Measurements from ENCODE around the gene HOXA11. TPM values are rescaled to one million over a fixed set of nuclear protein-coding genes. Genes with fewer than 3 reads are reported as not detected.

HOXA11 gene
- total and polyA plus RNA-seq, 2 of the 4 experiments (the other 2 are of a cell fraction) = 0.05 TPM; not detected in 1

GRCh38 chr7:27178366-27178765, 6.7 kb downstream of the HOXA11 start:
- Histone ChIP-seq H3K4me2 (ENCODE audit: low read depth, low read length) (no peak overlapping the region), H2AK9ac (replicated peaks; ENCODE audit: low read depth, low read length, poor library complexity) (no peak overlapping the region), H4K8ac (ENCODE audit: low read depth in 2 of 2, low read length in 2 of 2) (no peak overlapping the region), H3K9me1 (ENCODE audit: insufficient read depth, low read length) (no peaks in the 10 kb centered on the region), H3K18ac (ENCODE audit: low read depth, low read length) (no peak overlapping the region), H3K23ac (ENCODE audit: low read depth, low read length) (no peak overlapping the region), H4K5ac (ENCODE audit: low read depth, low read length) (no peak overlapping the region), H3K4ac (ENCODE audit: low read depth, low read length) (no peak overlapping the region), H3K4me3 (ENCODE audit: insufficient read depth, low read depth, low read length) (no peak overlapping the region), H3K4me1 (ENCODE audit: control insufficient read depth, insufficient read depth, low read length) (no peaks in the 10 kb centered on the region; the same call in 1 of the 2 replicates), H2AFZ (replicated peaks; ENCODE audit: low read length, poor library complexity) (no peak overlapping the region), H3K36me3 (ENCODE audit: control insufficient read depth, insufficient read depth, low read length) (no peaks in the 10 kb centered on the region), H3K27me3 (ENCODE audit: control insufficient read depth, insufficient read depth, low read length) (peaks cover 88% of the 10 kb centered on the region), H2BK120ac (ENCODE audit: low read depth, low read length) (no peak overlapping the region), H2BK5ac (ENCODE audit: low read depth, low read length, poor library complexity, severe bottlenecking) (no peak overlapping the region), H2BK15ac (ENCODE audit: low read depth, low read length) (no peak overlapping the region), H4K20me1 (ENCODE audit: insufficient read depth, low read length) (0 out of 2 replicates have a peak, but pooled peaks cover 7% of the 10 kb centered on the region), H2AK5ac (ENCODE audit: low read depth, low read length) (no peak overlapping the region), H3K9me3 (ENCODE audit: control insufficient read depth, insufficient read depth, low read length) (peaks cover 4% of the 10 kb centered on the region; the same call in 1 of the 2 replicates), H3K9ac (ENCODE audit: low read depth, low read length) (no peak overlapping the region), H3K56ac (ENCODE audit: extremely low read depth, insufficient read depth, low read length) (no peak overlapping the region), H3K79me1 (ENCODE audit: low read depth in 1 of 2, low read length in 2 of 2) (no peaks in the 10 kb centered on the region), H3K14ac (replicated peaks; ENCODE audit: low read depth, low read length) (no peak overlapping the region), H2BK20ac (ENCODE audit: low read depth, low read length) (no peak overlapping the region), H3K27ac (ENCODE audit: insufficient read depth, low read length) (no peak overlapping the region), H4K91ac (ENCODE audit: insufficient read depth, low read depth, low read length) (no peak overlapping the region)
- no peak for ATAC-seq (ENCODE audit: low read depth)
- TF ChIP-seq USF2 (IDR thresholded peaks at IDR 0.05; ENCODE audit: low read depth, low read length) = no peak
- no peak for TF ChIP-seq CTCF (conservative IDR thresholded peaks at IDR 0.05; ENCODE audit: low read depth, low read length)
- no peak for TF ChIP-seq FOS (IDR thresholded peaks at IDR 0.05; ENCODE audit: low read depth, low read length)
- no peak for TF ChIP-seq POLR2A (IDR thresholded peaks at IDR 0.05; ENCODE audit: low read depth, low read length)
- TF ChIP-seq MXI1 (IDR thresholded peaks at IDR 0.05; ENCODE audit: borderline replicate concordance, low read depth, low read length) = no peak
- TF ChIP-seq, protein P1, sequence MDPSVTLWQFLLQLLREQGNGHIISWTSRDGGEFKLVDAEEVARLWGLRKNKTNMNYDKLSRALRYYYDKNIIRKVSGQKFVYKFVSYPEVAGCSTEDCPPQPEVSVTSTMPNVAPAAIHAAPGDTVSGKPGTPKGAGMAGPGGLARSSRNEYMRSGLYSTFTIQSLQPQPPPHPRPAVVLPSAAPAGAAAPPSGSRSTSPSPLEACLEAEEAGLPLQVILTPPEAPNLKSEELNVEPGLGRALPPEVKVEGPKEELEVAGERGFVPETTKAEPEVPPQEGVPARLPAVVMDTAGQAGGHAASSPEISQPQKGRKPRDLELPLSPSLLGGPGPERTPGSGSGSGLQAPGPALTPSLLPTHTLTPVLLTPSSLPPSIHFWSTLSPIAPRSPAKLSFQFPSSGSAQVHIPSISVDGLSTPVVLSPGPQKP (IDR thresholded peaks at IDR 0.05; ENCODE audit: borderline replicate concordance, low read depth, low read length) = no peak
- no peak for TF ChIP-seq RFX5 (IDR thresholded peaks at IDR 0.05; ENCODE audit: low read depth, low read length)
- no peak for TF ChIP-seq CEBPB (IDR thresholded peaks at IDR 0.05; ENCODE audit: low read depth, low read length)
- no peak for TF ChIP-seq RCOR1 (IDR thresholded peaks at IDR 0.05; ENCODE audit: insufficient replicate concordance, low read length)
- TF ChIP-seq RAD21 (IDR thresholded peaks at IDR 0.05; ENCODE audit: low read length) = no peak
- no peak for TF ChIP-seq MAZ (IDR thresholded peaks at IDR 0.05; ENCODE audit: borderline replicate concordance, low read depth, low read length)
- TF ChIP-seq BHLHE40 (IDR thresholded peaks at IDR 0.05; ENCODE audit: low read depth, low read length) = no peak
- TF ChIP-seq NFE2L2 (IDR thresholded peaks at IDR 0.05; ENCODE audit: low read depth, low read length) = no peak
- in situ Hi-C loops (cut with MboI; ENCODE audit: low sequenced_read_pairs) = no loop called here
- BruUV-seq (replicated peaks) = no TSS peak
- dilution Hi-C loops (cut with HindIII; ENCODE audit: low sequenced_read_pairs, unreplicated experiment) = no loop called here
- WGBS, 2 experiments (ENCODE audit: extremely low coverage in 2 of 2, insufficient read length in 1 of 2) = 68% methylated on average over 2 of the region's 6 CpGs; no CpG with 5 or more reads in 1 of the 2 experiments
- DNase-seq = no peak
- intact Hi-C loops (cut with micrococcal nuclease) = no loop called here
- ChIA-PET POLR2A (ENCODE audit: unreplicated experiment) (no interaction called here), CTCF (interaction anchor here (0.5 to 1.3 kb wide), 4 partner anchors 10 to 809 kb away, joined by 3 to 8 read pairs (median 4); no protein-coding TSS in a partner anchor)

All from IMR-90 (cell line).